Adrenal gland (tissue), 12 donors: ENCODE data around the gene TMEM229B. TPM values are rescaled to one million over a fixed set of nuclear protein-coding genes. Genes with fewer than 3 reads are reported as not detected.

Experiments
- DNase-seq, 7 donors: peaks; one replicate each; pipeline ENCODE4 v3.0.0-alpha.2; 2019 to 2020
- H3K27ac ChIP-seq, 5 donors: fragments of 200-600 bp; sonication (generic) in 4 of 5; 1 replicate in 3 of 5; 2 replicates in 2 of 5; pipeline versions ENCODE4 v1.5.1 to v1.8.0; 2016 to 2020; ENCODE audit warnings: mild to moderate bottlenecking in 1 of 5
- H3K27me3 ChIP-seq: fragments of 200-600 bp; 2 replicates; pipeline ENCODE4 v1.8.0; 2021
- H3K36me3 ChIP-seq, 2 donors: fragments of 200-600 bp; replicated peaks in 1 of 2; 1 replicate in 1 of 2; 2 replicates in 1 of 2; pipeline versions ENCODE4 v1.5.1 to v1.8.0; 2018 to 2022
- H3K4me1 ChIP-seq, 2 donors: fragments of 200-600 bp; replicated peaks in 1 of 2; 1 replicate in 1 of 2; 2 replicates in 1 of 2; pipeline versions ENCODE4 v1.5.1 to v1.8.0; 2018 to 2021
- H3K4me3 ChIP-seq, 4 donors: fragments of 200-600 bp; sonication (generic) in 3 of 4; one replicate each; pipeline ENCODE4 v1.5.1; 2016 to 2018
- H3K9me3 ChIP-seq, 3 donors: fragments of 200-600 bp; sonication (generic) in 1 of 3; replicated peaks in 1 of 3; 1 replicate in 2 of 3; 2 replicates in 1 of 3; pipeline versions ENCODE4 v1.5.1 to v1.8.0; 2016 to 2021
- CTCF ChIP-seq, 6 experiments: fragments of 450-650 bp in 4 of 6; fragments of 200-600 bp in 2 of 6; sonication (generic) in 1 of 6; IDR thresholded peaks; 1 replicate in 5 of 6; 2 replicates in 1 of 6; pipeline versions ENCODE4 v1.5.1 to v1.8.0; 2016 to 2021; ENCODE audit warnings: antibody characterized with exemption in 6 of 6, mild to moderate bottlenecking in 2 of 6, moderate library complexity in 1 of 6
- POLR2A ChIP-seq, 2 donors: fragments of 450-650 bp; IDR thresholded peaks; one replicate each; pipeline ENCODE4 v1.6.1; 2017; ENCODE audit warnings: antibody characterized with exemption in 2 of 2, mild to moderate bottlenecking in 2 of 2, moderate library complexity in 1 of 2
- WGBS, 4 donors: extraction: QIAGEN DNeasy Blood & Tissue Kit in 2 of 4; methylation state at CpG; one replicate each; pipeline versions ENCODE4 v1.1.5 to v1.1.7; 2013 to 2017; 5-methylcytosine and 5-hydroxymethylcytosine counted together
- intact Hi-C, 2 donors: fragments of 100-400 bp; cut with DNase I; formaldehyde crosslinking; loops; one replicate each; pipeline versions ENCODE4 v1.14.1 to v1.15.0; 2022 to 2023
- polyA plus RNA-seq, 3 donors: library from polyadenylated mRNA; stranded (reverse); fragments of 200-250 nt in 2 of 3; fragments of 350-450 nt in 1 of 3; fragmentation: Illumina TruSeq in 1 of 3; extraction: RNeasy Lipid Tissue Mini Kit (QIAGEN cat#74804) in 1 of 3; gene quantifications; one replicate each; pipeline ENCODE4 v1.2.3, GENCODE V29; 2013 to 2014
- total RNA-seq, 9 donors: library from RNA; depleted of rRNA in 4 of 9; stranded (reverse); fragments of >200 nt in 4 of 9; fragments of 120-200 nt in 1 of 9; fragmentation: NEBNext Ultra II Directional in 1 of 9; extraction: Animal tissue kit (Norgen Biotek cat#: 25700) in 1 of 9; gene quantifications; one replicate each; pipeline versions ENCODE4 v1.1.0 to v1.2.4, GENCODE V29; 2013 to 2023
- donor health status: healthy with polysubstance abuse.
- donor health status: Bipolar disorder and iron deficiency.
- donor health status: DM: yes; HTN: yes; CAD: no.
- donor health status: DM: no; HTN: no; CAD: no.
- donor health status: DM: no; HTN: no; CAD: no.
- donor health status: DM: yes; HTN: yes; CAD: no.

The TMEM229B gene
- total and polyA plus RNA-seq, 12 donors, result 5.7 to 63.9 (median 32.7) TPM

GRCh38 chr14:67444395-67444794, 44.1 kb downstream of the TMEM229B start:
- TF ChIP-seq CTCF (IDR thresholded peaks at IDR 0.05), result no peak
- TF ChIP-seq POLR2A (IDR thresholded peaks at IDR 0.05), result no peak
- Histone ChIP-seq H3K27me3 (no peaks in the 10 kb centered on the region), H3K36me3 (no peaks in the 10 kb centered on the region), H3K9me3 (no peaks in the 10 kb centered on the region), H3K27ac (no peak overlapping the region), H3K4me1 (no peaks in the 10 kb centered on the region), H3K4me3 (no peak overlapping the region)
- 81 to 100% (median 90%) methylated on average over 2 to 3 of the region's 3 CpGs for WGBS, 4 donors
- DNase-seq, result no peak
- intact Hi-C loops, result no loop called here

GRCh38 chr14:67442139-67442906, 46.2 kb downstream of the TMEM229B start:
- H3K27me3 ChIP-seq, result no peaks in the 10 kb centered on the region
- no peak for TF ChIP-seq CTCF (IDR thresholded peaks at IDR 0.05)
- H3K27ac ChIP-seq, result no peak overlapping the region
- no peaks in the 10 kb centered on the region for H3K9me3 ChIP-seq
- H3K4me3 ChIP-seq, result no peak overlapping the region
- intact Hi-C loops, result no loop called here
- H3K4me1 ChIP-seq, result peaks cover 0 to 6% of the 10 kb centered on the region in 2 donors
- 74 to 79% (median 78%) methylated on average over 7 to 8 of the region's 8 CpGs for WGBS, 4 donors
- no peak for DNase-seq
- H3K36me3 ChIP-seq, result no peaks in the 10 kb centered on the region

GRCh38 chr14:67441672-67442071, 46.8 kb downstream of the TMEM229B start:
- no peak for TF ChIP-seq POLR2A (IDR thresholded peaks at IDR 0.05)
- TF ChIP-seq CTCF (IDR thresholded peaks at IDR 0.05), result no peak
- no peaks in the 10 kb centered on the region for H3K27me3 ChIP-seq
- 84 to 94% (median 88%) methylated on average over 8 of the region's 8 CpGs for WGBS, 4 donors
- H3K9me3 ChIP-seq, result no peaks in the 10 kb centered on the region
- no peaks in the 10 kb centered on the region for H3K36me3 ChIP-seq
- intact Hi-C loops, result no loop called here
- no peak overlapping the region for H3K4me3 ChIP-seq
- H3K4me1 ChIP-seq, result peaks cover 0 to 6% of the 10 kb centered on the region in 2 donors
- DNase-seq, result no peak
- no peak overlapping the region for H3K27ac ChIP-seq

- 84 to 89% (median 85%) methylated on average over 2 of the region's 2 CpGs for WGBS, 4 donors
- TF ChIP-seq CTCF (IDR thresholded peaks at IDR 0.05) (no peak), POLR2A (IDR thresholded peaks at IDR 0.05) (no peak)
- intact Hi-C loops, result no loop called here
These were observed 47.3 kb downstream of the TMEM229B start for GRCh38 chr14:67441256-67441655.

More at GRCh38 chr14:67441256-67441655, 47.3 kb downstream of the TMEM229B start:
- Histone ChIP-seq H3K4me1 (peaks cover 0 to 6% of the 10 kb centered on the region in 2 donors), H3K36me3 (no peaks in the 10 kb centered on the region), H3K4me3 (no peak overlapping the region), H3K9me3 (no peaks in the 10 kb centered on the region), H3K27me3 (no peaks in the 10 kb centered on the region), H3K27ac (no peak overlapping the region)
- no peak for DNase-seq
